GM23248 (cell line): ENCODE data around the gene RAB28.

Source experiments
- EZH2 ChIP-seq: fragments of 200-600 bp; sonication (generic); IDR thresholded peaks from 2 replicates; pipeline ENCODE4 v1.6.1; 2018; ENCODE audit warnings: antibody characterized with exemption, mild to moderate bottlenecking; ENCODE audit not compliant: insufficient read depth, poor library complexity, severe bottlenecking
- EZH2phosphoT487 ChIP-seq: fragments of 200-600 bp; sonication (generic); IDR thresholded peaks from 2 replicates; pipeline ENCODE4 v1.6.1; 2018; ENCODE audit warnings: antibody characterized with exemption, moderate library complexity, mild to moderate bottlenecking, low read depth; ENCODE audit not compliant: insufficient read depth

DNA sequence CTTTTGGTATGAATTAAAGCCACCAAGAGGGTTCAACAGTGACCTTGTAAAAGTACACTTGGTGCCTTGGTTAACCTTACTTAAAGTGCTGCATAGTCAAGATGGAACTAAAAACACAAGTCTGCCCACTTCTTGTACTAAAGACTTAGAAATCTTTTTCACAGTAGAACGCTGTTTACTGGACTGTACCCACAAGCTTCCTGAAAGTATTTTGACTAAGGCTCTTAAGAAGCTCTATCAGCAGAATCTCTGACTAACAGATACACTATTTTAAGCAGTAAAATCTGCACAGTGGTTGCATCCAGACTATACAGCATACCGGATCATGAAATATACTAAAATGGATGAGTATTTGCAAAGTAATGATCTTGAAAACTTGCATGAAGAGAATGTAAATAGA, 7.2 kb downstream of the RAB28 start:
- TF ChIP-seq EZH2: no peak
- TF ChIP-seq EZH2phosphoT487: no peak
